Epithelial cell of esophagus (primary cell): Measurements from ENCODE around the gene ACTL6B.

Experiments
- DNase-seq: peaks from one replicate; pipeline ENCODE4 v3.0.0; 2010; ENCODE audit warnings: low read depth
- H3K4me3 ChIP-seq: 2 replicates; pipeline ENCODE4 v1.5.1; 2011; ENCODE audit warnings: mild to moderate bottlenecking, low read length, control low read depth
- TF ChIP-seq, protein P1 (sequence below): IDR thresholded peaks from 2 replicates; pipeline ENCODE4 v1.5.1; 2011; ENCODE audit warnings: low read depth, mild to moderate bottlenecking, low read length, control low read depth, inconsistent platforms; ENCODE audit not compliant: insufficient read depth; ENCODE audit errors: missing control alignments

The ACTL6B gene

DNA sequence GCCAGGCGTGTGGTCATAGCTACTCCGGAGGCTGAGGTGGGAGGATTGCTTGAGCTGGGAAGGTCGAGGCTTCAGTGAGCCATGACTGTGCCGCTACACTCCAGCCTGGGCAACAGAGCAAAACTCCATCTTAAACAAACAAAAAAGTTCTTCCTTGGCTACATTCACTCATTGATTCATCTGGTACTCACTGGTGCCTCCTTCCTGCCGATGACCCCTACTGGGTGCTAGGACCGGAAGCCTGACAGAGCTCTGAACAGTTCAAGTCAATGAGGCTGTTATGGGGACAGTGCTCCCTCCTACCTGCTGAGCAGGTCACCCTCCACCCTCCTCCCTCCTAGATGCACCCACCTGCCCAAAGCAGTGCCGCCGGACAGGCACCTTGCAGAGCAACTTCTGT lies 49.1 kb downstream of the ACTL6B start:
- H3K4me3 ChIP-seq, result no peak overlapping the region
- no peak for DNase-seq
- TF ChIP-seq, protein P1, sequence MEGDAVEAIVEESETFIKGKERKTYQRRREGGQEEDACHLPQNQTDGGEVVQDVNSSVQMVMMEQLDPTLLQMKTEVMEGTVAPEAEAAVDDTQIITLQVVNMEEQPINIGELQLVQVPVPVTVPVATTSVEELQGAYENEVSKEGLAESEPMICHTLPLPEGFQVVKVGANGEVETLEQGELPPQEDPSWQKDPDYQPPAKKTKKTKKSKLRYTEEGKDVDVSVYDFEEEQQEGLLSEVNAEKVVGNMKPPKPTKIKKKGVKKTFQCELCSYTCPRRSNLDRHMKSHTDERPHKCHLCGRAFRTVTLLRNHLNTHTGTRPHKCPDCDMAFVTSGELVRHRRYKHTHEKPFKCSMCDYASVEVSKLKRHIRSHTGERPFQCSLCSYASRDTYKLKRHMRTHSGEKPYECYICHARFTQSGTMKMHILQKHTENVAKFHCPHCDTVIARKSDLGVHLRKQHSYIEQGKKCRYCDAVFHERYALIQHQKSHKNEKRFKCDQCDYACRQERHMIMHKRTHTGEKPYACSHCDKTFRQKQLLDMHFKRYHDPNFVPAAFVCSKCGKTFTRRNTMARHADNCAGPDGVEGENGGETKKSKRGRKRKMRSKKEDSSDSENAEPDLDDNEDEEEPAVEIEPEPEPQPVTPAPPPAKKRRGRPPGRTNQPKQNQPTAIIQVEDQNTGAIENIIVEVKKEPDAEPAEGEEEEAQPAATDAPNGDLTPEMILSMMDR, result no peak

- TF ChIP-seq, protein P1, result no peak
- H3K4me3 ChIP-seq, result no peak overlapping the region
- no peak for DNase-seq
Observed at GRCh38 chr7:100606313-100606712, 49.9 kb downstream of the ACTL6B start.

DNA sequence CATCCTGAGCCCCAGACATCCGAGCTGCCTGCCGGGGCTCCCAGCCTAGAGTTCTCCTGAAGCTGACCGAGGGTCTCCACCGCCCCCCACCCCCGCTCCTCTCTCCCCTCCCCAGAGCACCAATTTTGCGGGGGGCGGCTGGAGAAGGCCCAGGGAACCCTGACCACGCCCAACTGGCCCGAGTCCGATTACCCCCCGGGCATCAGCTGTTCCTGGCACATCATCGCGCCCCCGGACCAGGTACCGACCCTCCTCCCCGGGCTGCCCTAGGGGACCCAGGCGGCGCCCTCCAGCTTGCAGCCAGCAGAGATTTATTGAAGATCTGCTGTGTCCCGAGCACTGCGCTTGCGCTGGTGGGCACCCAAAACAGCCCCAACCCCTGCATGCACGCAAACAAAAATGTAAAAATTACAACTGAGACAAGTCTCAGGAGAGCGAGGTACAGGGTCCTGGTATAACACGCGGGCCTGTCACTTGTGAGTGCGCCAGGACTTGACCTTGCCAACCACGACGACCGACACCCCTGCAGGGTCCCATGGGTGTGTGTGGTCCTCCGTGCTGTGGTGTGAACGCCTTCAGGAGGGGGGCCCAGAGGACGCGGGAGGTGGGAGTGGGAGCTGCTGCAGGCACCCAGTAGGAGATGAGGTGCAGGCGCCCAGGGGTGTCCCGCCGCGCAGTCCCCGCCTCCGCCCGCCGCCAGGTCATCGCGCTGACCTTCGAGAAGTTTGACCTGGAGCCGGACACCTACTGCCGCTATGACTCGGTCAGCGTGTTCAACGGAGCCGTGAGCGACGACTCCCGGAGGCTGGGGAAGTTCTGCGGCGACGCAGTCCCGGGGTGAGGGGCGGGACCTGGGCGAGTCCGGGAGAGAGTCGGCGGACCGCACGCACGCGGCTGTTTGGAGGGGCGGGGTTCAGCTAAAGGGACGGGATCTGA lies 51.0 kb downstream of the ACTL6B start:
- no peak for DNase-seq
- TF ChIP-seq, protein P1, result no peak

DNA sequence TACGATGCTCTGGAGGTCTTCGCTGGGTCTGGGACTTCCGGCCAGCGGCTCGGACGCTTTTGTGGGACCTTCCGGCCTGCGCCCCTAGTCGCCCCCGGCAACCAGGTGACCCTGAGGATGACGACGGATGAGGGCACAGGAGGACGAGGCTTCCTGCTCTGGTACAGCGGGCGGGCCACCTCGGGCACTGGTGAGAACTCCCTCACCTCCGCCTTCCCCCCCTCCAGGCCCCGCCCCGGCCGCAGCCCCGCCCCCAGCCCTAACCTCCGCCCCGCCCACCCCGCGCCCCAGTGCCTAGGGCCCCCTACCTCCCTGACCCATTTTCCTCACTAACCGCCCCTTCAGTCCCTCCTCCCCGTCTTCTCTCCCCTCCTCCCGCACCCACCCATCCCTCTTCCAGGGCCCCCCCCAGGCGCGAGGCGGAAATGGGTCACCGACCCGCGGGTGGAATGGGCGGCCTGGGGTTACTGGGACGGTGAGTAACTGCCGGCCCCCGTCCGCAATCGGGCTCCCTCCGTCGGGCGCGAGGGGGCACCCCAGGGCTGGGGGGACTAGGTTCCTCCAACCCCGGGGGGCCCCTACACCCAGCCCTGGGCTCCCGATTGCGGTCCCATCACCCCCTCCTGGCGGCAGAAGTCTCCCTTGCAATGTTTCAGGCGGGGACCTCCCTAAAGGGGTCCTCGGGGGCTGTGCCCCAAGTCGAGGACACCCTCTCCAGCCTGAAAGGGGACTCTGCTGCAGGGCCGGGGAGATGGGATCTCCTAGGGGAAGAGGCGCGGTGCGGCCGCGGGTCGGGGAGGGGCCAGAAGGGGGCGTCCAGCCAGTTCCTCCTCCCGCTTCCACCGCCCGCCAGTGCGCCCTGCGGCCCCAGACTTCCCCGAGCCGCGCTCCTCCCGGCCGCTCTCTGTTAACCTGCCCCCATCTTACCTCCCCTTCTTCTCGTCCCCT lies 51.9 kb downstream of the ACTL6B start:
- DNase-seq, result peak; percentile 58

More for the DNA sequence above, 51.0 kb downstream of the ACTL6B start:
- peak overlapping the region; percentile 58 for H3K4me3 ChIP-seq

DNA sequence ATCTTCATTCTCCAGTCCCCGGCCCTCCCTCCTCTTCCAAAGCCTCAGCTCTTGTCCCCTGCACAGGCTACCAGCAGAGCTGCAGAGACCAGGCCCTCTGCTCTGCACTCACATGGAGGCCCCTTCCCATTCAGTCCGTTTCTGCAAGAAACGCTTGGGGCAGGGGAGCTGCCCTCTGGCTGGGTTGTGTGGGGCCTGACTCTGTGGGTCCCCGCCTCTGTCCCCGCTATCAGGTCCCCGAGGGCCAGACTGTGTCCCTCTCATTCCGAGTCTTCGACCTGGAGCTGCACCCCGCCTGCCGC lies 52.6 kb downstream of the ACTL6B start:
- TF ChIP-seq, protein P1, result no peak
- H3K4me3 ChIP-seq, result peak overlapping the region; percentile 58
- DNase-seq, result no peak

More for the DNA sequence above, 51.9 kb downstream of the ACTL6B start:
- TF ChIP-seq, protein P1, result peak; percentile 37
- H3K4me3 ChIP-seq, result peak overlapping the region; percentile 58

- H3K4me3 ChIP-seq, result no peak overlapping the region
- TF ChIP-seq, protein P1, result no peak
- no peak for DNase-seq
Observed at GRCh38 chr7:100602889-100603725, 53.1 kb downstream of the ACTL6B start.
